Activated T-helper 17 cell treated with anti-CD3 and anti-CD28 coated beads, Interleukin-2, amount 50 U/mL, for 72 hours (primary cell): ENCODE measurements around the gene MPO. TPM values are rescaled to one million over a fixed set of nuclear protein-coding genes. Genes with fewer than 3 reads are reported as not detected.

Experiments used
- ATAC-seq: fragments of 150-1000 bp; cut with Tn5 transposase; replicated peaks from 2 replicates; pipeline ENCODE4 v1.10.0; 2021; ENCODE audit warnings: mild to moderate bottlenecking, moderate library complexity
- H3K27ac Mint-ChIP-seq: one replicate; pipeline ENCODE4 v1.8.0; 2022; ENCODE audit warnings: mixed read lengths
- H3K27me3 Mint-ChIP-seq: one replicate; pipeline ENCODE4 v1.8.0; 2022; ENCODE audit warnings: mixed read lengths
- H3K36me3 Mint-ChIP-seq: one replicate; pipeline ENCODE4 v1.8.0; 2022; ENCODE audit warnings: low read depth, mild to moderate bottlenecking, mixed read lengths
- H3K4me1 Mint-ChIP-seq: one replicate; pipeline ENCODE4 v1.8.0; 2022; ENCODE audit warnings: mixed read lengths
- H3K4me3 Mint-ChIP-seq: one replicate; pipeline ENCODE4 v1.8.0; 2022; ENCODE audit warnings: mild to moderate bottlenecking, mixed read lengths
- H3K9me3 Mint-ChIP-seq: one replicate; pipeline ENCODE4 v1.8.0; 2022; ENCODE audit warnings: mixed read lengths
- total RNA-seq, 2 donors: library from RNA; stranded (reverse); gene quantifications; one replicate each; pipeline ENCODE4 v1.2.3, GENCODE V29; 2022

Gene MPO
- 1 to 10 TPM; 1.2 to 2.0 TPM for total RNA-seq

GRCh38 chr17:58280480-58281217 is at the start of gene MPO:
MPO (minus strand) TSS chr17:58280935; CDS start chr17:58280758, 177 bp downstream.
- no peaks in the 10 kb centered on the region for H3K36me3 Mint-ChIP-seq

GRCh38 chr17:58329810-58330537 is 49.2 kb upstream of the MPO start:
- H3K9me3 Mint-ChIP-seq: no peaks in the 10 kb centered on the region
- H3K36me3 Mint-ChIP-seq: peaks cover 98% of the 10 kb centered on the region
- no peaks in the 10 kb centered on the region for H3K27me3 Mint-ChIP-seq
- H3K4me3 Mint-ChIP-seq: peak overlapping the region; percentile 98
- H3K27ac Mint-ChIP-seq: peak overlapping the region; percentile 100
- ATAC-seq: peak; percentile 45
- peaks cover 29% of the 10 kb centered on the region for H3K4me1 Mint-ChIP-seq

More at GRCh38 chr17:58280480-58281217, at the start of gene MPO:
- peaks cover 24% of the 10 kb centered on the region for H3K27me3 Mint-ChIP-seq
- no peaks in the 10 kb centered on the region for H3K4me1 Mint-ChIP-seq
- H3K9me3 Mint-ChIP-seq: no peaks in the 10 kb centered on the region
- ATAC-seq: no peak
- H3K27ac Mint-ChIP-seq: no peak within 1 kb of the TSS
- no peak within 1 kb of the TSS for H3K4me3 Mint-ChIP-seq

- no peaks in the 10 kb centered on the region for H3K27me3 Mint-ChIP-seq
- H3K9me3 Mint-ChIP-seq: no peaks in the 10 kb centered on the region
- H3K36me3 Mint-ChIP-seq: peaks cover 91% of the 10 kb centered on the region
- H3K27ac Mint-ChIP-seq: peak overlapping the region; percentile 100
- ATAC-seq: peak; percentile 49
- H3K4me1 Mint-ChIP-seq: peaks cover 29% of the 10 kb centered on the region
- peak overlapping the region; percentile 98 for H3K4me3 Mint-ChIP-seq
Measured at GRCh38 chr17:58329035-58329809, 48.5 kb upstream of the MPO start.

GRCh38 chr17:58328195-58329034 is 47.7 kb upstream of the MPO start, which contains the start of gene TSPOAP1:
TSPOAP1 (minus strand) TSS chr17:58328795; CDS start chr17:58327920, 875 bp downstream.
- Mint-ChIP-seq H3K4me3 (peak within 1 kb of the TSS; percentile 98), H3K4me1 (peaks cover 29% of the 10 kb centered on the region), H3K27me3 (no peaks in the 10 kb centered on the region), H3K9me3 (no peaks in the 10 kb centered on the region), H3K36me3 (peaks cover 89% of the 10 kb centered on the region), H3K27ac (peak within 1 kb of the TSS; percentile 100)
- ATAC-seq: peak; percentile 1

- Mint-ChIP-seq H3K4me1 (peaks cover 29% of the 10 kb centered on the region), H3K27ac (peak overlapping the region; percentile 100), H3K9me3 (no peaks in the 10 kb centered on the region), H3K36me3 (peaks cover 87% of the 10 kb centered on the region), H3K27me3 (no peaks in the 10 kb centered on the region), H3K4me3 (peak overlapping the region; percentile 98)
- ATAC-seq: no peak
Measured at GRCh38 chr17:58327363-58328194, 46.8 kb upstream of the MPO start.

GRCh38 chr17:58326609-58327362 is 46.1 kb upstream of the MPO start:
- ATAC-seq: no peak
- H3K36me3 Mint-ChIP-seq: peaks cover 87% of the 10 kb centered on the region
- no peaks in the 10 kb centered on the region for H3K9me3 Mint-ChIP-seq
- H3K4me3 Mint-ChIP-seq: peak overlapping the region; percentile 98
- peak overlapping the region; percentile 100 for H3K27ac Mint-ChIP-seq
- no peaks in the 10 kb centered on the region for H3K27me3 Mint-ChIP-seq
- peaks cover 29% of the 10 kb centered on the region for H3K4me1 Mint-ChIP-seq

GRCh38 chr17:58325976-58326468 is 45.3 kb upstream of the MPO start:
- Mint-ChIP-seq H3K27ac (peak overlapping the region; percentile 100), H3K4me1 (peaks cover 30% of the 10 kb centered on the region), H3K36me3 (peaks cover 87% of the 10 kb centered on the region), H3K9me3 (no peaks in the 10 kb centered on the region), H3K4me3 (peak overlapping the region; percentile 98), H3K27me3 (no peaks in the 10 kb centered on the region)
- ATAC-seq: no peak

GRCh38 chr17:58325289-58325726 is 44.6 kb upstream of the MPO start:
- peaks cover 85% of the 10 kb centered on the region for H3K36me3 Mint-ChIP-seq
- peak overlapping the region; percentile 25 for H3K4me3 Mint-ChIP-seq
- ATAC-seq: no peak
- no peaks in the 10 kb centered on the region for H3K27me3 Mint-ChIP-seq
- H3K4me1 Mint-ChIP-seq: peaks cover 34% of the 10 kb centered on the region
- peak overlapping the region; percentile 100 for H3K27ac Mint-ChIP-seq
- H3K9me3 Mint-ChIP-seq: no peaks in the 10 kb centered on the region

GRCh38 chr17:58324409-58325288 is 43.9 kb upstream of the MPO start:
- H3K4me3 Mint-ChIP-seq: peak overlapping the region; percentile 25

GRCh38 chr17:58324056-58324408 is 43.3 kb upstream of the MPO start:
- H3K27me3 Mint-ChIP-seq: no peaks in the 10 kb centered on the region
- H3K36me3 Mint-ChIP-seq: peaks cover 82% of the 10 kb centered on the region
- no peaks in the 10 kb centered on the region for H3K9me3 Mint-ChIP-seq
- H3K4me1 Mint-ChIP-seq: peaks cover 28% of the 10 kb centered on the region
- no peak overlapping the region for H3K4me3 Mint-ChIP-seq
- no peak for ATAC-seq
- peak overlapping the region; percentile 43 for H3K27ac Mint-ChIP-seq

More at GRCh38 chr17:58324409-58325288, 43.9 kb upstream of the MPO start:
- no peaks in the 10 kb centered on the region for H3K27me3 Mint-ChIP-seq
- H3K4me1 Mint-ChIP-seq: peaks cover 34% of the 10 kb centered on the region
- H3K9me3 Mint-ChIP-seq: no peaks in the 10 kb centered on the region
- peak overlapping the region; percentile 100 for H3K27ac Mint-ChIP-seq
- H3K36me3 Mint-ChIP-seq: peaks cover 82% of the 10 kb centered on the region
- ATAC-seq: no peak

GRCh38 chr17:58323366-58324055 is 42.8 kb upstream of the MPO start:
- peaks cover 24% of the 10 kb centered on the region for H3K4me1 Mint-ChIP-seq
- no peak for ATAC-seq
- no peaks in the 10 kb centered on the region for H3K9me3 Mint-ChIP-seq
- peaks cover 80% of the 10 kb centered on the region for H3K36me3 Mint-ChIP-seq
- H3K4me3 Mint-ChIP-seq: no peak overlapping the region
- no peaks in the 10 kb centered on the region for H3K27me3 Mint-ChIP-seq
- H3K27ac Mint-ChIP-seq: peak overlapping the region; percentile 43
